ENCODE data around the gene RPRM. TPM values are rescaled to one million over a fixed set of nuclear protein-coding genes. Genes with fewer than 3 reads are reported as not detected.
"Not testable (repeated sequence)": the region's sequence is repeated elsewhere in the genome, so short reads cannot be mapped to it uniquely, and the experiment has no call there.

Gene RPRM
- polyA plus RNA-seq (2011; rRNA removed), result not detected in 2 replicates
- polyA minus RNA-seq (2011; rRNA and poly(A)+ RNA removed), result not detected in 2 replicates

DNA sequence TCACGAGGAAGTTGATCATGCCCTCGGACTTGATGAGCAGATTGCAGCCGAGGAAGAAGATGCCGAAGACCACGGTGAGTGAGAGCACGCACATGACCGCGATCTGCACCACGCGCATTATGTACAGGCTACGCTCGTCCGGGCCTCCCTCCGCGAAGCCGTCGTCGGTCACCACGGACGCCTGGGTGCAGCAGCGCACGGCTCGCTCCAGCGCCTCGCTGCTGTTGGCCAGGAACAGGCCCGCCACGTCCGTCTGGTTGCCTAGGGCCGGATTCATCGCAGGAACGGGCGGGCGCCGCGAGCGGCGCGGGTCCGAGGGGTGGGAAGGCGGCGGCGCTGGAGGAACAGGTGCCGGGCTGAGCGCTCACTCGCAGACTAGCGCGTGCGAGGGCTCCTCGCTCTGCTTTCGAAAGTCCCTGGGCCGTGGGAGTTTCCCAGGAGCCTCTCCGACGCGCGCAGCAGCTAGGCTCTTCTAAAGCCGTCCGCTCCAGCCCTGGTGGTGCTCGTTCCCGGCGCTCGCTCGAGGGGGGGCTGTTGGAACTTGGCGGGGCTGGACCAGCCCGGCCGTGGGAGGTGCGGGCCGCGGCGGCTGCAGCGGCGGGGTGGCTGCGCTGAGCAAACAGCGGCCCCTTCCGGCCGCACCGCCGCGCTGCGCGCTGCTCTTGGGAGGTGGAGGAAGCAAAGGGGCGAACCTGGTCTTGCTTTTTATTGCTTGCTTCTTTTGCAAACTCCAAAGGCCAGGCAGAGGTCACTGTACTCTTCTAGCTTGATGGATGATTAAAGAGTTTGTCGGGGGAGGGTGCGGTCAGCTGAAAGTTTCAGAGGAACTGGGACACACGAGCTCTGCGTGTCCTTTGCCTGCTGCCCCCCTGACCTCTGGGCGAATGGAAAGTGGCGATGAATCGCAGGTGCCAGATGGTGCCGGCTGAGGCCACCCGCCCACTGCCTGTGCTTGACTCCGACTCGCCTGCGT lies at the start of gene RPRM:
RPRM (minus strand) TSS at position 474 of the 973 bp plus-strand sequence; CDS start at position 277, 197 bp downstream.
- Histone ChIP-seq H3K27me3 (ENCODE audit: control insufficient read depth, insufficient read depth, low read length) (peaks cover 13% of the 10 kb centered on the region), H3K4me3 (ENCODE audit: low read depth, low read length) (peak within 1 kb of the TSS; percentile 37), H3K36me3 (ENCODE audit: control insufficient read depth, insufficient read depth, low read length) (no peaks in the 10 kb centered on the region)
- POLR2A ChIA-PET, result no interaction called here
- CTCF ChIA-PET, result interaction anchor here (0.6 to 2.6 kb wide), 11 partner anchors 9 to 747 kb away, joined by 3 to 17 read pairs (median 5); no protein-coding TSS in a partner anchor
- TF ChIP-seq, protein P1, sequence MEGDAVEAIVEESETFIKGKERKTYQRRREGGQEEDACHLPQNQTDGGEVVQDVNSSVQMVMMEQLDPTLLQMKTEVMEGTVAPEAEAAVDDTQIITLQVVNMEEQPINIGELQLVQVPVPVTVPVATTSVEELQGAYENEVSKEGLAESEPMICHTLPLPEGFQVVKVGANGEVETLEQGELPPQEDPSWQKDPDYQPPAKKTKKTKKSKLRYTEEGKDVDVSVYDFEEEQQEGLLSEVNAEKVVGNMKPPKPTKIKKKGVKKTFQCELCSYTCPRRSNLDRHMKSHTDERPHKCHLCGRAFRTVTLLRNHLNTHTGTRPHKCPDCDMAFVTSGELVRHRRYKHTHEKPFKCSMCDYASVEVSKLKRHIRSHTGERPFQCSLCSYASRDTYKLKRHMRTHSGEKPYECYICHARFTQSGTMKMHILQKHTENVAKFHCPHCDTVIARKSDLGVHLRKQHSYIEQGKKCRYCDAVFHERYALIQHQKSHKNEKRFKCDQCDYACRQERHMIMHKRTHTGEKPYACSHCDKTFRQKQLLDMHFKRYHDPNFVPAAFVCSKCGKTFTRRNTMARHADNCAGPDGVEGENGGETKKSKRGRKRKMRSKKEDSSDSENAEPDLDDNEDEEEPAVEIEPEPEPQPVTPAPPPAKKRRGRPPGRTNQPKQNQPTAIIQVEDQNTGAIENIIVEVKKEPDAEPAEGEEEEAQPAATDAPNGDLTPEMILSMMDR (IDR thresholded peaks at IDR 0.05; ENCODE audit: insufficient read depth, low read depth, low read length), result peak; percentile 66
- no peak for DNase-seq (ENCODE audit: low read depth)

DNA sequence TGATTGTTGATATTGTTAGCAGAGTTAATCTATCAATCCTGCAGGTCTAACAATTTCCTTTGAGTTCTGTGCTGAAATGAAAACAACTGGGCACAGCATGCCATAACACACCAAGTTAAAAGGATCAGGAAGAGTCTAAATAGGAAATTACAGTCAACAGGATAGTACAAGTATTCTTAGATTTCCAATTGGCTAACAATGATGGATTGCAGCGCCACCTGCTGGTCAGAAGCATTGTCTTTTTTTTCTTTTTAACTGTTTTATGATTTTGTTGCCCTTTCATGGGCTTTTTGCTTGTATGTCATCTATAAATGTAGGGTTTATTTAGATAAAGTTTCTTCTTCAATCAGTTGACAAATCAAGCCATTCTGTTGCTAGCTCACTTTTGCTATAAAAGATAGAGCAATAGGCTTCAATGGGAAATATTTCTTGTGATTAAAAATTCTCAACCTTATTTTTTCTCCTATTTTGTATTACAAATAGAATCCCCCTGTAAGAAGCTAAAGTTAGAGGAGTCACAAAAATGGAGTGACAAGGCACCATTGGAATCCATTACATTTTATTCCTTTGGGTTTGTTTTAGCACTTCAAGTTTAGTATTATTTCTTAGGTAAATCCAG lies 40.8 kb upstream of the RPRM start:
- POLR2A ChIA-PET, result no interaction called here
- no peaks in the 10 kb centered on the region for H3K27me3 ChIP-seq (ENCODE audit: control insufficient read depth, insufficient read depth, low read length)

DNA sequence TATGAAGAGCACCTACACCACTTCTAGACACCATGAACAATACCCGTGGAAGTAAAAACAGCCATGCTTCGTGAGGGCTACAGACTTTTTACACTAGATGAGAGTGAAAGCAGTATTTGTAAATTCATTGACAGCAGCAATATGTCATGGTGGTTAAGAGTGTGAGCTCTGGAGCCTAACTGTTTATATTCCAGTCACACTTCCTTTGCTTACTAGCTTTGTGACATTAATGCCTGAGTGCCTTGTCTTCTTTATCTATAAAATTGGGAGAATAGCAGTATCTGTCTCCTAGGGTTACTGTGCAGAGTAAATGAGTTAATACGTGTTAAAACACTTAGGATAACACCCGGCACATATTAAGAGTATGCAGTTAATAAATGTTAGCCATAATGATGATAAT lies 33.8 kb upstream of the RPRM start:
- DNase-seq (ENCODE audit: low read depth), result no peak
- TF ChIP-seq, protein P1 (IDR thresholded peaks at IDR 0.05; ENCODE audit: insufficient read depth, low read depth, low read length), result no peak
- CTCF ChIA-PET, result no interaction called here
- no peak overlapping the region for H3K4me3 ChIP-seq (ENCODE audit: low read depth, low read length)
- H3K36me3 ChIP-seq (ENCODE audit: control insufficient read depth, insufficient read depth, low read length), result no peaks in the 10 kb centered on the region
- H3K27me3 ChIP-seq (ENCODE audit: control insufficient read depth, insufficient read depth, low read length), result no peaks in the 10 kb centered on the region
- POLR2A ChIA-PET, result no interaction called here

More for the DNA sequence above, 40.8 kb upstream of the RPRM start:
- Histone ChIP-seq H3K4me3 (ENCODE audit: low read depth, low read length) (no peak overlapping the region), H3K36me3 (ENCODE audit: control insufficient read depth, insufficient read depth, low read length) (no peaks in the 10 kb centered on the region)
- TF ChIP-seq, protein P1 (IDR thresholded peaks at IDR 0.05; ENCODE audit: insufficient read depth, low read depth, low read length), result peak; percentile 71
- DNase-seq (ENCODE audit: low read depth), result no peak
- CTCF ChIA-PET, result interaction anchor here (0.6 to 1.9 kb wide), 4 partner anchors 10 to 336 kb away, joined by 3 to 10 read pairs (median 7); no protein-coding TSS in a partner anchor

DNA sequence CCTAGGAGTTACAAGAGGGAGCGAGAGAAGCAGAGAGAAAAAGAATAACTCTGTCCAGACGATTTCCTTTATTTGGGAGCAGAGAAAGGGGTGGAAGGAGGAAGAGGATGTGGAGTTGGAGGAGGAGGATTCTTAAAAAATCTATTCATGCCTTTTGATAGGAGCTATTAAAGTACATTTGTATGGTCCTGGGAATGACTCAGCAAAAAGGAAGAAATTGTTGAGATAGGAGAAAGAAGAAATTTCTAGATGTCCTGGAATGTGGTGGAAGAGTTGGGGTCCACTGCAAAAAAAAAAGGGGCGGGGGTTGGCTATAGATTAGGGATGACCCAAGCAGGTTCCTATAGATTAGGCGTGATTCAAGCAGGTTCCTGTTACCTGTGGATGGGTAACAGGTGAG lies 32.4 kb upstream of the RPRM start:
- ChIA-PET POLR2A (no interaction called here), CTCF (no interaction called here)
- TF ChIP-seq, protein P1 (IDR thresholded peaks at IDR 0.05; ENCODE audit: insufficient read depth, low read depth, low read length), result no peak
- H3K36me3 ChIP-seq (ENCODE audit: control insufficient read depth, insufficient read depth, low read length), result no peaks in the 10 kb centered on the region
- H3K4me3 ChIP-seq (ENCODE audit: low read depth, low read length), result no peak overlapping the region
- no peaks in the 10 kb centered on the region for H3K27me3 ChIP-seq (ENCODE audit: control insufficient read depth, insufficient read depth, low read length)
- DNase-seq (ENCODE audit: low read depth), result no peak

DNA sequence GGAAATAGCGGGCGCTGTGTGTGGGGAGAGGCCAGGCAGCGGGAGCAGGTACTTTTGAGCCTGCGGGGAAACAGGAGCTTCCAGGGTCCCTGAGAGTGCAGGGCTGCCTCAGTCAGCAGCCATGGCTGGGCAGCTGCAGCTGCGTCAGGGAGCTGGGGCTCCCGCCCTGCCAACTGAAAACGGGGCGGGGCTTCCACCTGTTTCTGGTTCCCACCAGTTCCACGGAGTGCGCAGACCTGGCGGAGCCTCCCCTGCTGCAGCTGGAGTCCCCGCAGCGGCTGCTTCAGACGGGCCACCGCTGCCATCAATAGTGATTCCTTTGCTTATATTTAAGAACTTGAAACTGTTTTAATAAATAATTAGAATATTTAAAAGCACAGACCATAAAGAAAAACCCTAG lies 30.6 kb upstream of the RPRM start:
- Histone ChIP-seq H3K27me3 (ENCODE audit: control insufficient read depth, insufficient read depth, low read length) (no peaks in the 10 kb centered on the region), H3K4me3 (ENCODE audit: low read depth, low read length) (no peak overlapping the region), H3K36me3 (ENCODE audit: control insufficient read depth, insufficient read depth, low read length) (no peaks in the 10 kb centered on the region)
- ChIA-PET POLR2A (no interaction called here), CTCF (no interaction called here)
- DNase-seq (ENCODE audit: low read depth), result no peak
- TF ChIP-seq, protein P1 (IDR thresholded peaks at IDR 0.05; ENCODE audit: insufficient read depth, low read depth, low read length), result no peak

DNA sequence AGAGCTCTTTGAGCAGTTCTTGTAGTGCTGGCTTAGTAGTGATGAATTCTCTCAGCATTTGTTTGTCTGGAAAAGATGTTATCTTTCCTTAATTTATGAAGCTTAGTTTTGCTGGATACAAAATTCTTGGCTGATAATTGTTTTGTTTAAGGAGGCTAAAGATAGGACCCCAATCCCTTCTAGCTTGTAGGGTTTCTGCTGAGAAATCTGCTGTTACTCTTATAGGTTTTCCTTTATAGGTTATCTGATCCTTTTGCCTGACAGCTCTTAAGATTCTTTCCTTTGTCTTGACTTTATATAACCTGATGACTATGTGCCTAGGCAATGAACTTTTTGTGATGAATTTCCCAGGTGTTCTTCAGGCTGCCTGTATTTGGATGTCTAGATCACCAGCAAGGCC lies 27.9 kb upstream of the RPRM start:
- H3K4me3 ChIP-seq (ENCODE audit: low read depth, low read length); POLR2A ChIA-PET; H3K36me3 ChIP-seq (ENCODE audit: control insufficient read depth, insufficient read depth, low read length); DNase-seq (ENCODE audit: low read depth); H3K27me3 ChIP-seq (ENCODE audit: control insufficient read depth, insufficient read depth, low read length): not testable (repeated sequence)
- CTCF ChIA-PET, result interaction anchor here (2.1 kb wide), 1 partner anchor 13 kb away, joined by 9 read pairs; no protein-coding TSS in a partner anchor

Measured in BJ (cell line).